Measurements from ENCODE around the gene ZBTB7C. TPM values are rescaled to one million over a fixed set of nuclear protein-coding genes. Genes with fewer than 3 reads are reported as not detected.

ZBTB7C gene
- total RNA-seq, 1 donor from 2014 or later, result 0.57 TPM

- DNase-seq (ENCODE audit: low spot score, unreplicated experiment), result no peak
- no peak for TF ChIP-seq CTCF (IDR thresholded peaks at IDR 0.05; ENCODE audit: unreplicated experiment)
- H3K36me3 Mint-ChIP-seq (ENCODE audit: insufficient read depth), result no peaks in the 10 kb centered on the region
- H3K4me3 Mint-ChIP-seq (ENCODE audit: low read depth), result no peak overlapping the region
- peaks cover 12% of the 10 kb centered on the region for H3K9me3 Mint-ChIP-seq (ENCODE audit: low read depth)
- no peaks in the 10 kb centered on the region for H3K27me3 Mint-ChIP-seq
- H3K4me1 Mint-ChIP-seq (ENCODE audit: low read depth), result peaks cover 5% of the 10 kb centered on the region
- H3K27ac Mint-ChIP-seq, result no peak overlapping the region
Measured at GRCh38 chr18:48365965-48366364, 43.2 kb downstream of the ZBTB7C start.

GRCh38 chr18:48364146-48364545 lies 45.0 kb downstream of the ZBTB7C start:
- Mint-ChIP-seq H3K4me1 (ENCODE audit: low read depth) (peaks cover 5% of the 10 kb centered on the region), H3K9me3 (ENCODE audit: low read depth) (peaks cover 7% of the 10 kb centered on the region), H3K36me3 (ENCODE audit: insufficient read depth) (no peaks in the 10 kb centered on the region), H3K27me3 (peaks cover 14% of the 10 kb centered on the region), H3K4me3 (ENCODE audit: low read depth) (no peak overlapping the region), H3K27ac (no peak overlapping the region)
- DNase-seq (ENCODE audit: low spot score, unreplicated experiment), result no peak
- TF ChIP-seq CTCF (IDR thresholded peaks at IDR 0.05; ENCODE audit: unreplicated experiment), result no peak

GRCh38 chr18:48363175-48363574 lies 46.0 kb downstream of the ZBTB7C start:
- Mint-ChIP-seq H3K27me3 (peaks cover 14% of the 10 kb centered on the region), H3K9me3 (ENCODE audit: low read depth) (peaks cover 7% of the 10 kb centered on the region), H3K4me3 (ENCODE audit: low read depth) (no peak overlapping the region), H3K36me3 (ENCODE audit: insufficient read depth) (no peaks in the 10 kb centered on the region), H3K4me1 (ENCODE audit: low read depth) (peaks cover 5% of the 10 kb centered on the region), H3K27ac (no peak overlapping the region)
- no peak for TF ChIP-seq CTCF (IDR thresholded peaks at IDR 0.05; ENCODE audit: unreplicated experiment)
- no peak for DNase-seq (ENCODE audit: low spot score, unreplicated experiment)

- no peaks in the 10 kb centered on the region for H3K36me3 Mint-ChIP-seq (ENCODE audit: insufficient read depth)
- H3K27ac Mint-ChIP-seq, result no peak overlapping the region
- H3K9me3 Mint-ChIP-seq (ENCODE audit: low read depth), result peaks cover 7% of the 10 kb centered on the region
- TF ChIP-seq CTCF (IDR thresholded peaks at IDR 0.05; ENCODE audit: unreplicated experiment), result no peak
- no peak overlapping the region for H3K4me3 Mint-ChIP-seq (ENCODE audit: low read depth)
- peaks cover 11% of the 10 kb centered on the region for H3K4me1 Mint-ChIP-seq (ENCODE audit: low read depth)
- peaks cover 14% of the 10 kb centered on the region for H3K27me3 Mint-ChIP-seq
- DNase-seq (ENCODE audit: low spot score, unreplicated experiment), result no peak
Measured at GRCh38 chr18:48361801-48362200, 47.4 kb downstream of the ZBTB7C start.

- no peaks in the 10 kb centered on the region for H3K36me3 Mint-ChIP-seq (ENCODE audit: insufficient read depth)
- H3K9me3 Mint-ChIP-seq (ENCODE audit: low read depth), result peaks cover 5% of the 10 kb centered on the region
- no peak overlapping the region for H3K27ac Mint-ChIP-seq
- H3K27me3 Mint-ChIP-seq, result peaks cover 16% of the 10 kb centered on the region
- DNase-seq (ENCODE audit: low spot score, unreplicated experiment), result no peak
- no peak for TF ChIP-seq CTCF (IDR thresholded peaks at IDR 0.05; ENCODE audit: unreplicated experiment)
- peaks cover 14% of the 10 kb centered on the region for H3K4me1 Mint-ChIP-seq (ENCODE audit: low read depth)
- no peak overlapping the region for H3K4me3 Mint-ChIP-seq (ENCODE audit: low read depth)
Measured at GRCh38 chr18:48360376-48361021, 48.7 kb downstream of the ZBTB7C start.

All from progenitor cell of endocrine pancreas (in vitro differentiated cells).